Suppressor macrophage treated with lipopolysaccharide for 4 hours (primary cell): ENCODE data around the gene SLC26A6.

Experiments
- DNase-seq: peaks from one replicate; pipeline ENCODE4 v3.0.0-alpha.2; 2020

SLC26A6 gene

DNA sequence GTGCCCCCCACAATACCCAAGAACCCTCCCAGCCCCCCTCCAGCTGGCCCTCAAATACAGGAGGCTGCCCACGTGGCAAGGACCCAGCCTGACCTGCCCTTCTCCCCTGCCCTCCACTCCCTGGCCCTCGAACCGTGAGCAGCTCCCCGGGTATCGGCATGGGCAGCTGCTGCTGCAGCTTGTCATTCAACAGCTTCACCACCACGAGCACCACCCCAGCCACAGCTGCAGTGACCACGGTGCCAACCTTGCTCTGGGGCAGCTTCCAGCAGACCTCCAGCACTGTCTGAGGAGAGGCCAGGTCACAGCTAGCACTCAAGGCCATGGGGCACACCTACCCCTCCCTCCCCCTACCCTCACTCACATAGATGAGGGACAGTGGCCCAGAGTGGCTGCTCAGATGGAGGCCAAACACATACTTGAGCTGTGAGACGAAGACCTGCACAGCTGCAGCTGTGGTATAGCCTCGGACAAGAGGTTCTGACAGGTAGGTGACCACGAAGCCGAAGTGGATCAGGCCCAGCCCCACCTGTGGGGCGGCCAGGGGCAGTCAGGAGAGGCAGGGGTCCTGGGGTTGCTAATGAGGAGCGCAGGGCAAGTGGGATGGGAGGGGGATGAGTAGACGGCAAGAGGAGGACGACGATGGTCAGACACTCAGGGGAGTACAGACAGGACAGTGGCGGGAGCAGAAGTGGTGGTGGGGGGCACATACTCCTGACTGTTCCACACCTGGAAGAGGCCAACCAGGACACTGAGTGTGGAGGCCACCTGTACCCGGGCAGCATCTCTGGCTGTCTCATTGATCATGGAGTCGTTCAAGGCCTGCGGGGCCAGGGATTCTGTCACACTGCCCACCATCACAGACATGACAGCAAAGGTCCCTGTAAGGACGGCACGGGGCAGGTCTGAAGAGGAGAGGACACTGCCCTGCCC is 3.5 kb downstream of the SLC26A6 start:
- no peak for DNase-seq

GRCh38 chr3:48630833-48631232 is 4.4 kb downstream of the SLC26A6 start:
- DNase-seq = no peak

GRCh38 chr3:48630407-48630806 is 4.9 kb downstream of the SLC26A6 start:
- DNase-seq = no peak

- DNase-seq = no peak
Observed at GRCh38 chr3:48629894-48630293, 5.4 kb downstream of the SLC26A6 start.

GRCh38 chr3:48628277-48629017 is 6.8 kb downstream of the SLC26A6 start:
- DNase-seq = no peak

DNA sequence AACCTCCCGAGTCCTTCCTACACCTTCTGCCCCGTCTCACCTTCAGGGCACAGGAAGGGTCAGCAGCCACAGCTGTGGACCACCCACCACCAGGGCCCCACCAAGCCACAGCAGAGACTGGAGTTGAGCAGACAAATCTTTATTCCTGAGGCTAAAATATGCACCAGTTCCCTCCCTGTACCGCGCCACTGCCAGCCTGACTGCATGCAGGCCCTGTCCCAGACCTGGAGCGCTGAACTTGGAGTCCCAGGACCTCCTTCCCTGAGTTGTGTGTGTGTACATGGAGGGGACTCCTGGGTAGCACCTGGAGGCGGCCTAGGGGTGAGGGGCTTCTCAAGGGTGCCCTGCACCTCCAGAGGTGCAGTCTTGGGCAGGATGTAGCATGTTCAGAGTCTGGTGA is 9.7 kb downstream of the SLC26A6 start:
- no peak for DNase-seq

- no peak for DNase-seq
Observed at GRCh38 chr3:48624767-48625166, 10.5 kb downstream of the SLC26A6 start.

DNA sequence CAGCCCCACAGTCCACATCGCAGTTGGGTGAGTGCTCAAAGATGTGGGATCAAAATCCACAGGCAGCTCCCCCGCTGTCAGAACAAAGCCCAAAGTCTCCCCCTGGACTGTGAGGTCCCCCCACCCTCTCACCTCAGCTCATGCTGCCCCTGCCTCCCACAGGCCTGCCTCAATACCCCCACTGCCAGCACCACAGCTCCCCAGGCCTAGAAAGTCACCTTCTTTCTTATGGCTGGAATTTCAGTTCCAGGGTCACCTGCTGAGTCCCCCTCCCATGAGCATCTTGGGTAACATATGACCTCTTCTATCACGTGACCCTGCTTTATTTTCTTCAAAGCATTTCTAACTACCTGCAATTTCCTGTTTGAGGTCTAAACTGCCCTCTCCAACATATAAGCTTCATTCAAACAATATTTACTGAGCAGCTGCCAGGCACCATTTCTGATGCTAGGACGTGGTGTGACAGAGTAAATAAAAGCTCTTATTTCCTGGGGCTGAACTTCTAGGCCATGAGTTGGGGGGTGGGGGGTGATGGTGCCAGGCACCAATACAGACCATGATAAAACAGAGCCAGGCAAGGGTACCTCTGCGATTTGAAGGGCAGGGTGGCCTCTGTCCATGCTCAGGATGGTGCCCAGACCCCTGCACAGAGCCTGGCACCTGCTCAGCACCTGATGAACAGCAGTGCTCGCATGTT is 11.3 kb downstream of the SLC26A6 start:
- DNase-seq = no peak

DNA sequence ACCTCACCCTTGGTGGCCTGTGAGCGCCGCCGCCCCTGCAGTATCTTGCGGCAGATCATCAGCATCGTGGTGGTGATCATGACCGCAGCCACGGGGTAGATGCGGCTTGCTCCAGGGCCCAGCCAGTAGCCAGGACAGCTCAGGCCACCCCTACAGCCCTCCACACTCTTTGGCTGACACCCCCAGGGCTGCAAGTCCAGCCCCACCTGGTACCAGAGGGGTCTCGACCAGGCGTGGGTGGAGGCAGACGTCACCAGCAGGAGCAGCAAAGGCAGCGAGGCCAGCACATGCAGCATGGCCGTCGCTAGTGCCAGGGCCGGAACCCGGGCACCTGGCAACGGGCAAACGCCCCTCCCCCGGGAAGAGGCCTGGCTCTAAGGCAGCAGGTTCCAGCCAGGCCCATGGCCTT is 13.8 kb downstream of the SLC26A6 start, which contains the start of gene TMEM89:
TSS of gene TMEM89 (minus strand) at position 309 of the 409 bp plus-strand sequence. CDS start at position 296, 13 bp downstream.
- no peak for DNase-seq

- no peak for DNase-seq
Observed at GRCh38 chr3:48619541-48620524, 15.4 kb downstream of the SLC26A6 start.

DNA sequence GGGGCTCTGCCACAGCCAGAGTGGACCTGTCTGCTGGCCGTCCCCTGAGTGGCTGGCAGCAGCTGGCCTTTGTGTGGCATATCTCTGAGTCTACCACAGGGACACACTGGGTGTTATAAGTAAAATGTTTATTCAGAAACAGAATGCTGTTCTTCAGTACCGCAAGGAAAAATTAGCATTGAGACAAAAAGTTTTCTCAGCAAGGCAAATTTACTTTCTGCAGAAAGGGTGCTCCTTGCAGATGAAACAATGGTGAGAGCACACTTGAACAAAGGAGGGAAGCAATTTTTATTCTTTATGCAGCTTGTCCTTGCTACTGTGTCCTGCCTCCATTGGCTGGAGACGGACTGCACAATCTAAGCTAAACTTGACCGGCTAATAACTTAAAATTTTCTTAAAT is 17.7 kb downstream of the SLC26A6 start:
- no peak for DNase-seq

DNA sequence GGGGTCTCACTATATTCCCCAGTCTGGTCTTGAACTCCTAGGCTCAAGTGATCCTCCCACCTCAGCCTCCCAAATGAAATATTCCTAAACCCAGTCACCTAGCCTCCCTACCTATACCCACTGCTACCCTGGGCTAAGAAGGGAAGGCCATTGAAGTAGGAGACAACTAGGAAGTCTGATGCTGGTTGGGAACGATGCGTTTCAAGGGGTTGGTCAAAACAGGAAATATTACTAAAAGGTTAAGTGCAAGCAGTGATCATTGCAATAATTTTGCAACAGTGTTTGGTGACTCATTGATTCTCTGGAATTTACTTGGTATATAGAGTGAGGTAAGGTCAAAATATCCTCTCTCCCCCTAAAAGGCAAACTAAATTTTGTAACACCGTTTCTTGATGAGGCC is 21.2 kb downstream of the SLC26A6 start:
- peak; percentile 91 for DNase-seq

DNA sequence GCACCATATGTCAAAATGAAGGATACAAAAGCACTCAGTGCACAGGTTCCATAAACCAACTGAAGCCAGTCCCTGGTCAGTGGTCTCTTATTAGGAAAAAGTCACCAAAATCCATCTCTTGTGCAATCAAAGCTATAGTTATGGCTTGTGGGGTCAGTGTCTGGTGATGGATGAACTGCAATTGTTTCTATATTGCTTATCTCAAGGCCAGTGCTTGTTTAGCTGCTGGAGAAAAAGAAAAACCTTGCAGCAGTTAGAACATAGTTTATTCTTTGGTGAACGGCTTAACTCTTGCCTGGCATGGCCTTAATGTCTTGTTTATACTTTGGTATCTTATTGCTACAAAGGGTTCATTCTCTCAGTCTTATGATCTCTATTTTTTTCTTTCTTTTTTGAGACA is 23.0 kb downstream of the SLC26A6 start:
- DNase-seq = no peak

- peak; percentile 97 for DNase-seq
Observed at GRCh38 chr3:48609088-48610005, 25.9 kb downstream of the SLC26A6 start, which contains the start of gene UQCRC1. TSS of gene UQCRC1 (minus strand) at chr3:48609646. CDS start at chr3:48609620, 26 bp downstream.

DNA sequence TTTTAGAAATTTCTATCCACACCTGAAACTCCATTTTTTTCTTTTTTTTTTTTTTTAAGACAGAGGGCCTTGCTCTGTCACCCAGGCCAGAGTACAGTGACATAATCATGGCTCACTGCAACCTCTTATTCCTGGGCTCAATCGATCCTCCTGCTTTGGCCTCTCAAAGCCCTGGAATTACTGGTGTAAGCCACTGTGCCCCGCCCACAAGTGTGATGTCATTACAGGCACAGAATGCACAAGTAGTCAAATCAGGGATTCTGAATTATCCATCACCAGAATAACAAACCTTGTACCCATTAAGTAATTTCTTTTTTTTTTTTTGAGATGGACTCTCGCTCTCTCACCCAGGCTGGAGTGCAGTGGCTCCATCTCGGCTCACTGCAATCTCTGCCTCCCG is 27.7 kb downstream of the SLC26A6 start:
- peak; percentile 30 for DNase-seq

DNA sequence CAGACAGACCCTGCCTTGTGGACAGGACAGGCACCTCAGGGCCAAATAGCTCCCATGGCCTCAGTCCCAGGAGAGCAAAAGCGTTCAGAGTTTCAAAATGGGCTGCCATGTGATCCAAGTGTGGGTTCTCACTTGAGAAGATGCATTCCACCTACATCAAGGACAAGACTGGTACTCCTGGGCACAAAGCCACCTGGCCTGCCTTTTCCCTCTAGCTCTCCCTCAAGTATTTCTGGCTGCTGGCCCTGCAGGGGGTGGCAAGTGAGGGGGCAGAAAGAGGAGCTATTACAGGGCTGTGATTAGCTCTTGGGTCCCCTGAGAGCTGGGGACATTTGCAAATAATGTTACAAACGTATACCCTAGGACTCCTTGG is 33.7 kb downstream of the SLC26A6 start:
- no peak for DNase-seq

DNA sequence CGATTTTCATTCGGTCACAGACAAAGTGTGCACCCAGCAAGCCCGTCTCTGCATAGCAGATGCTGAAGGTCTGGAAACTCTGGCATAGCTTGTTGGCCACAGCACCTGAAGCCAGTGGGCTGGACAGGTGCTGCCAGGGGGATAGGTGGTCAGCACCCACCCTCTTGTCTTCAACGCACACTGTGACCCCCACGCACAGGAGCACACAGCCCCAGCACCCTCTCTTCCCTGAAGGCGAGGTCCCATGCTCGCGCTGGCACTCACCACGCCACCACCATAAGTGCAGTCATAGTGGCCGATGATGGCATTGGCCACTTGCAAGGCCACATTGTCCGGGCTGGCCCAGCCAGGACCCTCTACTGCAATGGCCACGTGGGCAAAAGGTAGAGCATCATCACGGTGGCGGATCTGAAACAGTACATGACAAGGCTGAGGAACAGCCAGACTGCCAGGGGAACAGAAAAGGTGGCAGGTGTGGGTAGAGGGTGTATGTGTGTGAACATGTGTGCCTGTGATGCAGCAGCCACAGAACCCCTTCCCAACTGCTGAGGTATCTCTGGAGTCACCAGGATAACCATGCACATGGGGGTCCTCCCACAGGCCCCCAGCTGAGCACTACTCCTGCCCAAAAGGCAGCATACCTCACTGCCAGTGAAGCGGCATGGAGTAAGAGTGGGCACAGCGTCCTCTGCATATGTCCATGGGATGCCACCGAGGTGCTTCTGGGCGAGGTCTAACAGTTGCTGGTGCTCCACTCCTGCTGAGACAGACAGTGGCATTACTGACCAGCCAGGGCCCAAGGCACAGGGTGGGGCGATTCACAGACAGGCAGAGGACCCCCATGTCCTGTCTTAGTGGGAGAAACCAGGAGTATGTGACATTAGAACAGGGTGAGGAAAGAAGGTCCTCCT is 34.3 kb downstream of the SLC26A6 start:
- DNase-seq = no peak

- no peak for DNase-seq
Observed at GRCh38 chr3:48599509-48600285, 35.6 kb downstream of the SLC26A6 start.

- DNase-seq = no peak
Observed at GRCh38 chr3:48599077-48599501, 36.2 kb downstream of the SLC26A6 start.
